HCEC 1CT (cell line): ENCODE data around the gene MYD88.
"Not testable (repeated sequence)": the region's sequence is repeated elsewhere in the genome, so short reads cannot be mapped to it uniquely, and the experiment has no call there.

Experiments
- DNase-seq: peaks from one replicate; pipeline ENCODE4 v3.0.0-alpha.2; 2017

Gene MYD88

GRCh38 chr3:38146504-38146903 is 8.0 kb downstream of the MYD88 start:
- DNase-seq = no peak

GRCh38 chr3:38147421-38147820 is 9.0 kb downstream of the MYD88 start:
- DNase-seq = no peak

- no peak for DNase-seq
Measured at GRCh38 chr3:38148311-38148882, 9.9 kb downstream of the MYD88 start.

- DNase-seq = no peak
Measured at GRCh38 chr3:38149708-38150107, 11.2 kb downstream of the MYD88 start.

GRCh38 chr3:38150780-38151528 is 12.5 kb downstream of the MYD88 start:
- DNase-seq = no peak

- peak; percentile 34 for DNase-seq
Measured at GRCh38 chr3:38151667-38152265, 13.3 kb downstream of the MYD88 start.

- DNase-seq = no peak
Measured at GRCh38 chr3:38152609-38153008, 14.1 kb downstream of the MYD88 start.

- DNase-seq = no peak
Measured at GRCh38 chr3:38153221-38153620, 14.8 kb downstream of the MYD88 start.

GRCh38 chr3:38154033-38154494 is 15.6 kb downstream of the MYD88 start:
- DNase-seq = peak; percentile 77

GRCh38 chr3:38154625-38155255 is 16.3 kb downstream of the MYD88 start:
- no peak for DNase-seq

- no peak for DNase-seq
Measured at GRCh38 chr3:38155825-38156224, 17.4 kb downstream of the MYD88 start.

- DNase-seq = no peak
Measured at GRCh38 chr3:38157117-38157516, 18.7 kb downstream of the MYD88 start.

- no peak for DNase-seq
Measured at GRCh38 chr3:38157595-38157994, 19.1 kb downstream of the MYD88 start.

- DNase-seq = no peak
Measured at GRCh38 chr3:38158472-38158871, 20.0 kb downstream of the MYD88 start.

- not testable (repeated sequence) for DNase-seq
Measured at GRCh38 chr3:38160704-38161103, 22.2 kb downstream of the MYD88 start.

- no peak for DNase-seq
Measured at GRCh38 chr3:38163117-38163840, 24.8 kb downstream of the MYD88 start.

GRCh38 chr3:38163841-38164642 is 25.6 kb downstream of the MYD88 start:
- no peak for DNase-seq

- no peak for DNase-seq
Measured at GRCh38 chr3:38164643-38164951, 26.1 kb downstream of the MYD88 start.

- DNase-seq = peak; percentile 100
Measured at GRCh38 chr3:38164952-38165721, 26.7 kb downstream of the MYD88 start, which contains the start of gene OXSR1. Gene OXSR1 (plus strand): TSS chr3:38165537. CDS start chr3:38165877, 340 bp downstream.

GRCh38 chr3:38165722-38166387 is 27.4 kb downstream of the MYD88 start:
- peak; percentile 59 for DNase-seq

- peak; percentile 13 for DNase-seq
Measured at GRCh38 chr3:38167591-38167990, 29.1 kb downstream of the MYD88 start.
